Fibroblast of the aortic adventitia (primary cell): ENCODE measurements around the gene PRDM16. TPM values are rescaled to one million over a fixed set of nuclear protein-coding genes. Genes with fewer than 3 reads are reported as not detected.

Source experiments
- DNase-seq: peaks from one replicate; pipeline ENCODE4 v3.0.0-alpha.2; 2010; ENCODE audit warnings: low read depth
- H3K4me3 ChIP-seq: 2 replicates; pipeline ENCODE4 v1.5.1; 2011; ENCODE audit warnings: low read depth, mild to moderate bottlenecking, control low read depth, low read length, moderate library complexity
- CTCF ChIP-seq: IDR thresholded peaks from 2 replicates; pipeline ENCODE4 v1.5.1; 2011; ENCODE audit warnings: mild to moderate bottlenecking, low read length, control low read depth, inconsistent platforms; ENCODE audit not compliant: insufficient read depth
- total RNA-seq: library from RNA; depleted of rRNA; stranded (reverse); fragments of >200 nt; gene quantifications from 2 replicates; pipeline ENCODE4 v1.2.3, GENCODE V29; 2012; ENCODE audit warnings: low replicate concordance

The PRDM16 gene
- total RNA-seq, 1 donor, result 11.3 TPM

DNA sequence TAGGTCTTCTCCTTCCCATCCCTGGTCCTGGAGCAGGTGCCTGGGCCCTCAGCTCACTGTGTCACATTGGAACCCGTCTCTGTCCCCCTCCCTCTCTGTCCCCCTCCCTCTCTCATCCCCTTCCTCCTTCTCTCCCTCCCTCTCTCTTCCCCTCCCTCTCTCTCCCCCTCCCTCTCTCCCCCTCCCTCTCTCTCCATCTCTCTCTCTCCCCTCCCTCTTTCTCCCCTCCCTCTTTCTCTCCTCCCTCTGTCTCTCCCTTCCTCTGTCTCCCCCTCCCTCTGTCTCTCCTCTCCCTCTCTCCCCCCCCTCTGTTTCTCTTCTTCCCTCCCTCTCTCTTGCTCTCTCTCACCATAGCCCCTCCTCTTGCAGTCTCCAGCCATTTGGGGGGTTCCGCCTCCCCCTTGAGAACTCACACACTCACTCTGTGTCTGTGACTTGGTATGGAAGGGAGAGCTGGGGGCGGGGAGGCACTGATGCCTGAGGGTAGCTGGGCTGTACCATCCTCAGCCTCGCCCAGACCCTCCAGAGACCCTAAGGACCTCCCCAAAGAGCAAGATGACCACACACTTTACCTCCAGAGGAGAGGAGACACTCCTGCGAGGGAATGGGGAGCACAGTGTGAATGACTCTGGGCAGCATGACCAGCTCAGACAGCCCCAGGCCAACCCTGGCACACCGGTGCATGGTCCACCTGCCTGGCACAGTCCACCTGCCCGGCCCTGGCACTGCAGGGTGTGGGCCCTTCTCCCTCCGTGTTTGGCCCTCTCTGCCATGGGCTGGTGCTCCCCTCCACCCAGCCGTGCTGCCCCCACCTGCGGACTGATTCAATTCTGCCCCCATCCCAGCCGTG, 282.7 kb downstream of the PRDM16 start:
- no peak for TF ChIP-seq CTCF
- no peak for DNase-seq
- no peak overlapping the region for H3K4me3 ChIP-seq

DNA sequence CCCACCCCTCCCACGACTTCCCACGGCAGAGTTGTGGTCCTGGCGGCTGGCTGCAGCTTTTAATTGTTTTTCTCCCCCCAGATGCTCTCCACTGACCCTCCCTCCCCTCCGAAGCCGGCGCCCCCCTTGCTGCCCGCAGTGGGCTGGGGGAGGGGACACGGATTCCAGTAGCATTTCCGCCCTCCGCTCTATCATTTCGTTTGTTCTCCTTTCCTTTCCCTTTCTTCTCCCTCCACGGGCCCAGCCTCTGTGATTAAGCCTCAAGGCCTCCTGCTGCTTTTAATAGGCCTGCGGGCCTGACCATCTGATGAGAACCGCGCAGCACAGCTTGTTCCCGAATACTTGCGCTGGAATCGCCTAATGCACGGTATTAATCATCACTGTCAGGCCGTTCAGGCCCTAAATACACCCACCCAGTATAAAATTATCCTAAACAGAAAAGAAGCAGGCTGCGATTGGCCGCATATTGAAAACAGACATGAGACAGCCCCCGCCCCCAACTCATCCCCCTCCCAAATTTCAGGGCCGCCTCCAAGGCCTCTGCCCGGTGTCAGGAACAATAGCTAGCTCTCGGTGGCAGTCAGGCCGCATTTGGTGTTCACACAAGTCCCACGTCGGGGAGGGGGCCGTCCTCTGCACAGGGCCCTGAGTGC, 283.4 kb downstream of the PRDM16 start:
- H3K4me3 ChIP-seq, result no peak overlapping the region
- no peak for TF ChIP-seq CTCF
- DNase-seq, result peak; percentile 81

GRCh38 chr1:3352952-3353331, 283.9 kb downstream of the PRDM16 start:
- no peak overlapping the region for H3K4me3 ChIP-seq
- TF ChIP-seq CTCF, result no peak
- peak; percentile 60 for DNase-seq

GRCh38 chr1:3353876-3354275, 284.9 kb downstream of the PRDM16 start:
- no peak overlapping the region for H3K4me3 ChIP-seq
- no peak for DNase-seq
- no peak for TF ChIP-seq CTCF

- no peak for DNase-seq
- TF ChIP-seq CTCF, result no peak
- no peak overlapping the region for H3K4me3 ChIP-seq
Measured at GRCh38 chr1:3355089-3355488, 286.1 kb downstream of the PRDM16 start.

- DNase-seq, result no peak
- no peak overlapping the region for H3K4me3 ChIP-seq
- TF ChIP-seq CTCF, result no peak
Measured at GRCh38 chr1:3355894-3356826, 287.2 kb downstream of the PRDM16 start.
